ENCODE data around the gene TENM4.

Gene TENM4

GRCh38 chr11:79097246-79097875, 343.5 kb downstream of the TENM4 start:
- no peaks in the 10 kb centered on the region for H3K36me3 ChIP-seq (ENCODE audit: control insufficient read depth in 5 of 5, insufficient read depth in 5 of 5, low read length in 5 of 5)
- peak overlapping the region; percentile 41 for H3K27ac ChIP-seq (ENCODE audit: low read depth, low read length)
- H3K9ac ChIP-seq (ENCODE audit: low read length in 5 of 5), result no peak overlapping the region
- H3K9me3 ChIP-seq (ENCODE audit: control insufficient read depth in 5 of 5, low read length in 5 of 5), result peaks cover 0 to 9% (median 7%) of the 10 kb centered on the region in 5 donors
- H3K27me3 ChIP-seq (ENCODE audit: control insufficient read depth in 5 of 5, insufficient read depth in 4 of 5, low read length in 5 of 5), result no peaks in the 10 kb centered on the region
- H3K4me3 ChIP-seq (ENCODE audit: low read depth in 1 of 5, low read length in 5 of 5), result peak overlapping the region in 1 of 5 donors; percentile 17
- peaks cover 0 to 24% (median 12%) of the 10 kb centered on the region in 5 donors for H3K4me1 ChIP-seq (ENCODE audit: control insufficient read depth in 5 of 5, insufficient read depth in 5 of 5, low read length in 5 of 5)

DNA sequence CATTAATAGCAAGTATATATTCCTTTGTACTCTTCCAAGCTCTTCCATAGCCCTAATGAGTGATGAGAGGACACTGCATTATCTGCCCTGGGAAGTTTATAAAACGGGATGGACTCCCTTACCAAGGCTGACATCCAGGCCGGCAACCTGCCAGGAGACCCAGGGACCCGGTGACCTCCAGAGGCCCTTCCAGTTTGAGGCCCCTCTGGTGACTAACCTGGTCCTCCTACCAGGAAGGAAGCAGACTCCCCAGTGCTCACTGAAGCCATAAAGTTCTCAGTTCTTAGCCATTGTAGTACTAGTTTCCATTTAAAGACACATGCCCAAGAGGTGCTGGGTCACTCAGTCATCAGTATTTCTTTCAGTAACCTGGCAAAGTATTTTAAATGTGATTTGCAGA, 345.4 kb downstream of the TENM4 start:
- no peak overlapping the region for H3K9ac ChIP-seq (ENCODE audit: low read length in 5 of 5)
- peaks cover 0 to 18% (median 12%) of the 10 kb centered on the region in 5 donors for H3K4me1 ChIP-seq (ENCODE audit: control insufficient read depth in 5 of 5, insufficient read depth in 5 of 5, low read length in 5 of 5)
- no peaks in the 10 kb centered on the region for H3K27me3 ChIP-seq (ENCODE audit: control insufficient read depth in 5 of 5, insufficient read depth in 4 of 5, low read length in 5 of 5)
- peaks cover 0 to 9% (median 7%) of the 10 kb centered on the region in 5 donors for H3K9me3 ChIP-seq (ENCODE audit: control insufficient read depth in 5 of 5, low read length in 5 of 5)
- no peak overlapping the region for H3K4me3 ChIP-seq (ENCODE audit: low read depth in 1 of 5, low read length in 5 of 5)
- no peak overlapping the region for H3K27ac ChIP-seq (ENCODE audit: low read depth, low read length)
- H3K36me3 ChIP-seq (ENCODE audit: control insufficient read depth in 5 of 5, insufficient read depth in 5 of 5, low read length in 5 of 5), result no peaks in the 10 kb centered on the region

GRCh38 chr11:79094616-79095015, 346.2 kb downstream of the TENM4 start:
- Histone ChIP-seq H3K9me3 (ENCODE audit: control insufficient read depth in 5 of 5, low read length in 5 of 5) (peaks cover 0 to 9% (median 7%) of the 10 kb centered on the region in 5 donors), H3K27me3 (ENCODE audit: control insufficient read depth in 5 of 5, insufficient read depth in 4 of 5, low read length in 5 of 5) (no peaks in the 10 kb centered on the region), H3K27ac (ENCODE audit: low read depth, low read length) (no peak overlapping the region), H3K9ac (ENCODE audit: low read length in 5 of 5) (no peak overlapping the region), H3K4me1 (ENCODE audit: control insufficient read depth in 5 of 5, insufficient read depth in 5 of 5, low read length in 5 of 5) (peaks cover 0 to 18% (median 12%) of the 10 kb centered on the region in 5 donors), H3K36me3 (ENCODE audit: control insufficient read depth in 5 of 5, insufficient read depth in 5 of 5, low read length in 5 of 5) (no peaks in the 10 kb centered on the region), H3K4me3 (ENCODE audit: low read depth in 1 of 5, low read length in 5 of 5) (no peak overlapping the region)

GRCh38 chr11:79092791-79093353, 348.0 kb downstream of the TENM4 start:
- no peak overlapping the region for H3K9ac ChIP-seq (ENCODE audit: low read length in 5 of 5)
- H3K4me1 ChIP-seq (ENCODE audit: control insufficient read depth in 5 of 5, insufficient read depth in 5 of 5, low read length in 5 of 5), result peaks cover 0 to 18% (median 12%) of the 10 kb centered on the region in 5 donors
- no peak overlapping the region for H3K27ac ChIP-seq (ENCODE audit: low read depth, low read length)
- no peaks in the 10 kb centered on the region for H3K36me3 ChIP-seq (ENCODE audit: control insufficient read depth in 5 of 5, insufficient read depth in 5 of 5, low read length in 5 of 5)
- H3K27me3 ChIP-seq (ENCODE audit: control insufficient read depth in 5 of 5, insufficient read depth in 4 of 5, low read length in 5 of 5), result no peaks in the 10 kb centered on the region
- peaks cover 0 to 9% (median 7%) of the 10 kb centered on the region in 5 donors for H3K9me3 ChIP-seq (ENCODE audit: control insufficient read depth in 5 of 5, low read length in 5 of 5)
- H3K4me3 ChIP-seq (ENCODE audit: low read depth in 1 of 5, low read length in 5 of 5), result no peak overlapping the region

GRCh38 chr11:79090191-79090705, 350.6 kb downstream of the TENM4 start:
- H3K9ac ChIP-seq (ENCODE audit: low read length in 5 of 5), result no peak overlapping the region
- H3K4me3 ChIP-seq (ENCODE audit: low read depth in 1 of 5, low read length in 5 of 5), result no peak overlapping the region
- no peaks in the 10 kb centered on the region for H3K36me3 ChIP-seq (ENCODE audit: control insufficient read depth in 5 of 5, insufficient read depth in 5 of 5, low read length in 5 of 5)
- peaks cover 0 to 3% (median 0%) of the 10 kb centered on the region in 5 donors for H3K4me1 ChIP-seq (ENCODE audit: control insufficient read depth in 5 of 5, insufficient read depth in 5 of 5, low read length in 5 of 5)
- H3K27ac ChIP-seq (ENCODE audit: low read depth, low read length), result no peak overlapping the region
- no peaks in the 10 kb centered on the region for H3K27me3 ChIP-seq (ENCODE audit: control insufficient read depth in 5 of 5, insufficient read depth in 4 of 5, low read length in 5 of 5)
- H3K9me3 ChIP-seq (ENCODE audit: control insufficient read depth in 5 of 5, low read length in 5 of 5), result peaks cover 0 to 9% (median 7%) of the 10 kb centered on the region in 5 donors

DNA sequence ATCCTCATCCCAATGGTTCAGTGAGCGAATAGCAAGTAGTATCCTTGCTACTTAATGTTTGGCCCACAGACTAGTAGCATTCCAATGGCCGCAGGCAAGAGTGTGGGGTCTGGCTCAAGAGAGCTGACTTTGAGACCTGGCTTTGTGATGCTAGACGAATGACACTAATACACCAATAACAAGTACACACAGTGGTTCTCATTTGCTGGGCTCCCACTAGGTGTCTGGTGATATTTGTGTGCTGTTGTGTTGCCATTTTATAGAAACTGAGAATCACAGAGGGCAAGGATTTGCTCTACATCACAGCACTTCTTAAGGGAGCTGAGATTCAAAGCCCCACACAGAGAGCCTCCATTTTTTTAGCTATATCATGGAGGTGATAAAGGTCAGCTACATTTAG, 351.2 kb downstream of the TENM4 start:
- Histone ChIP-seq H3K27me3 (ENCODE audit: control insufficient read depth in 5 of 5, insufficient read depth in 4 of 5, low read length in 5 of 5) (no peaks in the 10 kb centered on the region), H3K9me3 (ENCODE audit: control insufficient read depth in 5 of 5, low read length in 5 of 5) (peaks cover 0 to 9% (median 7%) of the 10 kb centered on the region in 5 donors), H3K36me3 (ENCODE audit: control insufficient read depth in 5 of 5, insufficient read depth in 5 of 5, low read length in 5 of 5) (no peaks in the 10 kb centered on the region), H3K27ac (ENCODE audit: low read depth, low read length) (no peak overlapping the region), H3K4me1 (ENCODE audit: control insufficient read depth in 5 of 5, insufficient read depth in 5 of 5, low read length in 5 of 5) (peaks cover 0 to under 1% (median 0%) of the 10 kb centered on the region in 5 donors), H3K9ac (ENCODE audit: low read length in 5 of 5) (no peak overlapping the region), H3K4me3 (ENCODE audit: low read depth in 1 of 5, low read length in 5 of 5) (no peak overlapping the region)

- Histone ChIP-seq H3K9me3 (ENCODE audit: control insufficient read depth in 5 of 5, low read length in 5 of 5) (peaks cover 0 to 9% (median 7%) of the 10 kb centered on the region in 5 donors), H3K4me3 (ENCODE audit: low read depth in 1 of 5, low read length in 5 of 5) (no peak overlapping the region), H3K9ac (ENCODE audit: low read length in 5 of 5) (no peak overlapping the region), H3K36me3 (ENCODE audit: control insufficient read depth in 5 of 5, insufficient read depth in 5 of 5, low read length in 5 of 5) (no peaks in the 10 kb centered on the region), H3K27ac (ENCODE audit: low read depth, low read length) (no peak overlapping the region), H3K4me1 (ENCODE audit: control insufficient read depth in 5 of 5, insufficient read depth in 5 of 5, low read length in 5 of 5) (no peaks in the 10 kb centered on the region), H3K27me3 (ENCODE audit: control insufficient read depth in 5 of 5, insufficient read depth in 4 of 5, low read length in 5 of 5) (no peaks in the 10 kb centered on the region)
These were observed 351.9 kb downstream of the TENM4 start for GRCh38 chr11:79088967-79089366.

DNA sequence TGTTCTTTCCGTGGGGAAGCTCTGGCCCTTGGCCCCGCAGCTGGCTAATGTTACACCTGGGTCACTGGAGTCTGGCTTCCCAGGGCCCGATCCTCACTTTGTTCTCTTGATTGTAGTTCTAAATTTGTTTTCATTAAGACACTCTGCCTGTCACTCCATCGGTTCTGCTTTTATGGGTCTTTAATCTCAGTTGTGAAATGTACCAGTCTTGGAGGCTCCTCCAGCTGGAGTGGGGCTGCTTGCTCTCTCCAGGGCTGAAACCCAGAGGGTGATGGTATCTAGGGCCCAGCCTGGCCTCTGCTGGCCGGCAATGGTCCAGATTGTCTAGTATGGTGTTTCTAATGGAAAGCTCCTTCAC, 352.9 kb downstream of the TENM4 start:
- Histone ChIP-seq H3K9me3 (ENCODE audit: control insufficient read depth in 5 of 5, low read length in 5 of 5) (peaks cover 0 to 2% (median 0%) of the 10 kb centered on the region in 5 donors), H3K36me3 (ENCODE audit: control insufficient read depth in 5 of 5, insufficient read depth in 5 of 5, low read length in 5 of 5) (no peaks in the 10 kb centered on the region), H3K4me1 (ENCODE audit: control insufficient read depth in 5 of 5, insufficient read depth in 5 of 5, low read length in 5 of 5) (no peaks in the 10 kb centered on the region), H3K4me3 (ENCODE audit: low read depth in 1 of 5, low read length in 5 of 5) (no peak overlapping the region), H3K27ac (ENCODE audit: low read depth, low read length) (no peak overlapping the region), H3K9ac (ENCODE audit: low read length in 5 of 5) (no peak overlapping the region), H3K27me3 (ENCODE audit: control insufficient read depth in 5 of 5, insufficient read depth in 4 of 5, low read length in 5 of 5) (no peaks in the 10 kb centered on the region)

GRCh38 chr11:79087238-79087960, 353.4 kb downstream of the TENM4 start:
- no peaks in the 10 kb centered on the region for H3K27me3 ChIP-seq (ENCODE audit: control insufficient read depth in 5 of 5, insufficient read depth in 4 of 5, low read length in 5 of 5)
- no peak overlapping the region for H3K27ac ChIP-seq (ENCODE audit: low read depth, low read length)
- no peaks in the 10 kb centered on the region for H3K36me3 ChIP-seq (ENCODE audit: control insufficient read depth in 5 of 5, insufficient read depth in 5 of 5, low read length in 5 of 5)
- H3K4me1 ChIP-seq (ENCODE audit: control insufficient read depth in 5 of 5, insufficient read depth in 5 of 5, low read length in 5 of 5), result no peaks in the 10 kb centered on the region
- no peak overlapping the region for H3K9ac ChIP-seq (ENCODE audit: low read length in 5 of 5)
- H3K9me3 ChIP-seq (ENCODE audit: control insufficient read depth in 5 of 5, low read length in 5 of 5), result no peaks in the 10 kb centered on the region
- no peak overlapping the region for H3K4me3 ChIP-seq (ENCODE audit: low read depth in 1 of 5, low read length in 5 of 5)

DNA sequence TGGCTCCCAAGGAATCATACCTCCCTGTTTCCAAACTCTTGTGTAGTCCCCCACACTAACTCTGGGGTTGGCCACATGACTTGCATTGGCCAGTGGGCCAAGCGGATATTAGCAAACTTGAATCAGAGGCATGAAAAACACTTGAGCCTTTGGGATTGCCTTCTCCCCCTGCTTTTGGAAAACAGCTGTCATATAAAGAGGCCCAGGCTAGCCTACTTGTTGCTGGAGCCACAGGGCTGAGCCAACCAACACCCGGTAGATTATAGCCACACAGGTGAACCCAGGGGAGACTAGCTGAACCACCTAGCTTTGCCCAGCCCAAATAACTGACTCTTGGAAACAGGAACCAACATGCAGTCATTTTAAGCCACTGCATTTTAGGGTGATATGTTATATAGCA, 354.8 kb downstream of the TENM4 start:
- peaks cover 0 to 1% (median 0%) of the 10 kb centered on the region in 5 donors for H3K4me1 ChIP-seq (ENCODE audit: control insufficient read depth in 5 of 5, insufficient read depth in 5 of 5, low read length in 5 of 5)
- no peak overlapping the region for H3K27ac ChIP-seq (ENCODE audit: low read depth, low read length)
- H3K9ac ChIP-seq (ENCODE audit: low read length in 5 of 5), result no peak overlapping the region
- no peaks in the 10 kb centered on the region for H3K9me3 ChIP-seq (ENCODE audit: control insufficient read depth in 5 of 5, low read length in 5 of 5)
- H3K4me3 ChIP-seq (ENCODE audit: low read depth in 1 of 5, low read length in 5 of 5), result no peak overlapping the region
- no peaks in the 10 kb centered on the region for H3K36me3 ChIP-seq (ENCODE audit: control insufficient read depth in 5 of 5, insufficient read depth in 5 of 5, low read length in 5 of 5)
- no peaks in the 10 kb centered on the region for H3K27me3 ChIP-seq (ENCODE audit: control insufficient read depth in 5 of 5, insufficient read depth in 4 of 5, low read length in 5 of 5)

Data from subcutaneous abdominal adipose tissue (tissue), 5 donors.